ENCODE measurements around the gene GPR55. TPM values are rescaled to one million over a fixed set of nuclear protein-coding genes. Genes with fewer than 3 reads are reported as not detected.

Gene GPR55
- total RNA-seq, 1 experiment from 2014 or later: 0.07 TPM

- no peak for DNase-seq (ENCODE audit: extremely low read depth, low read depth)
These were observed 26.4 kb upstream of the GPR55 start for GRCh38 chr2:230951396-230951795.

GRCh38 chr2:230950874-230951339, 25.9 kb upstream of the GPR55 start:
- no peak for DNase-seq (ENCODE audit: extremely low read depth, low read depth)

GRCh38 chr2:230949966-230950873, 25.2 kb upstream of the GPR55 start:
- no peak for DNase-seq (ENCODE audit: extremely low read depth, low read depth)

GRCh38 chr2:230947908-230948365, 22.9 kb upstream of the GPR55 start:
- no peak for DNase-seq (ENCODE audit: extremely low read depth, low read depth)

GRCh38 chr2:230947235-230947576, 22.2 kb upstream of the GPR55 start:
- no peak for DNase-seq (ENCODE audit: extremely low read depth, low read depth)

- DNase-seq (ENCODE audit: extremely low read depth, low read depth): no peak
These were observed 21.6 kb upstream of the GPR55 start for GRCh38 chr2:230946429-230947234.

- no peak for DNase-seq (ENCODE audit: extremely low read depth, low read depth)
These were observed 19.8 kb upstream of the GPR55 start for GRCh38 chr2:230944757-230945372.

- DNase-seq (ENCODE audit: extremely low read depth, low read depth): no peak
These were observed 19.1 kb upstream of the GPR55 start for GRCh38 chr2:230944123-230944653.

- no peak for DNase-seq (ENCODE audit: extremely low read depth, low read depth)
These were observed 18.2 kb upstream of the GPR55 start for GRCh38 chr2:230942920-230943896.

- no peak for DNase-seq (ENCODE audit: extremely low read depth, low read depth)
These were observed 17.3 kb upstream of the GPR55 start for GRCh38 chr2:230942371-230942770.

GRCh38 chr2:230941202-230942180, 16.4 kb upstream of the GPR55 start:
- DNase-seq (ENCODE audit: extremely low read depth, low read depth): no peak

GRCh38 chr2:230940471-230940815, 15.4 kb upstream of the GPR55 start:
- no peak for DNase-seq (ENCODE audit: extremely low read depth, low read depth)

GRCh38 chr2:230939691-230940470, 14.8 kb upstream of the GPR55 start:
- DNase-seq (ENCODE audit: extremely low read depth, low read depth): no peak

- DNase-seq (ENCODE audit: extremely low read depth, low read depth): no peak
These were observed 14.1 kb upstream of the GPR55 start for GRCh38 chr2:230939066-230939591.

GRCh38 chr2:230938516-230939065, 13.5 kb upstream of the GPR55 start:
- no peak for DNase-seq (ENCODE audit: extremely low read depth, low read depth)

- DNase-seq (ENCODE audit: extremely low read depth, low read depth): no peak
These were observed 13.1 kb upstream of the GPR55 start for GRCh38 chr2:230938098-230938497.

- DNase-seq (ENCODE audit: extremely low read depth, low read depth): no peak
These were observed 12.3 kb upstream of the GPR55 start for GRCh38 chr2:230937362-230937761.
